ENCODE data around the gene XRCC2. TPM values are rescaled to one million over a fixed set of nuclear protein-coding genes. Genes with fewer than 3 reads are reported as not detected.

Gene XRCC2
- total RNA-seq, 2 donors from 2014 or later: 18.4 to 26.9 TPM

- Mint-ChIP-seq H3K4me3 (no peak overlapping the region), H3K27me3 (ENCODE audit: insufficient read depth) (no peaks in the 10 kb centered on the region), H3K4me1 (no peaks in the 10 kb centered on the region), H3K9me3 (no peaks in the 10 kb centered on the region), H3K27ac (no peak overlapping the region), H3K36me3 (ENCODE audit: low read depth) (no peaks in the 10 kb centered on the region)
- no peak for DNase-seq
- no peak overlapping the region for H3K9ac ChIP-seq (ENCODE audit: extremely low read depth, low read length, poor library complexity, severe bottlenecking)
- H3K4me1 ChIP-seq (ENCODE audit: control insufficient read depth, insufficient read depth, low read length): no peaks in the 10 kb centered on the region
- no peak overlapping the region for H3K4me3 ChIP-seq (ENCODE audit: low read length)
- TF ChIP-seq CTCF (conservative IDR thresholded peaks at IDR 0.05): no peak
- H3K36me3 ChIP-seq (ENCODE audit: control insufficient read depth, insufficient read depth, low read length): no peaks in the 10 kb centered on the region
- no peaks in the 10 kb centered on the region for H3K27me3 ChIP-seq (ENCODE audit: control insufficient read depth, insufficient read depth, low read length, poor library complexity, severe bottlenecking)
- 96 to 100% methylated on average over 1 to 2 of the region's 2 CpGs for WGBS, 2 experiments (ENCODE audit: insufficient coverage in 1 of 2, insufficient read length in 1 of 2)
- no peak overlapping the region for H3K27ac ChIP-seq (ENCODE audit: low read depth, low read length)
- no peaks in the 10 kb centered on the region for H3K9me3 ChIP-seq (ENCODE audit: control insufficient read depth, low read length)
Observed at GRCh38 chr7:152607007-152607406, 68.9 kb downstream of the XRCC2 start.

- Histone ChIP-seq H3K9me3 (ENCODE audit: control insufficient read depth, low read length) (no peaks in the 10 kb centered on the region), H3K27me3 (ENCODE audit: control insufficient read depth, insufficient read depth, low read length, poor library complexity, severe bottlenecking) (no peaks in the 10 kb centered on the region), H3K4me3 (ENCODE audit: low read length) (no peak overlapping the region), H3K4me1 (ENCODE audit: control insufficient read depth, insufficient read depth, low read length) (no peaks in the 10 kb centered on the region), H3K9ac (ENCODE audit: extremely low read depth, low read length, poor library complexity, severe bottlenecking) (no peak overlapping the region), H3K36me3 (ENCODE audit: control insufficient read depth, insufficient read depth, low read length) (no peaks in the 10 kb centered on the region), H3K27ac (ENCODE audit: low read depth, low read length) (no peak overlapping the region)
- Mint-ChIP-seq H3K27ac (no peak overlapping the region), H3K36me3 (ENCODE audit: low read depth) (no peaks in the 10 kb centered on the region), H3K4me3 (no peak overlapping the region), H3K27me3 (ENCODE audit: insufficient read depth) (no peaks in the 10 kb centered on the region), H3K9me3 (no peaks in the 10 kb centered on the region), H3K4me1 (no peaks in the 10 kb centered on the region)
- WGBS, 2 experiments (ENCODE audit: insufficient coverage in 1 of 2, insufficient read length in 1 of 2): 79 to 88% methylated on average over 5 to 6 of the region's 6 CpGs
- DNase-seq: no peak
- no peak for TF ChIP-seq CTCF (conservative IDR thresholded peaks at IDR 0.05)
Observed at GRCh38 chr7:152602962-152603361, 73.0 kb downstream of the XRCC2 start.

GRCh38 chr7:152601305-152601798, 74.6 kb downstream of the XRCC2 start:
- no peak for DNase-seq
- TF ChIP-seq CTCF (conservative IDR thresholded peaks at IDR 0.05): no peak
- no peak overlapping the region for H3K27ac Mint-ChIP-seq
- no peaks in the 10 kb centered on the region for H3K4me1 Mint-ChIP-seq
- Histone ChIP-seq H3K27me3 (ENCODE audit: control insufficient read depth, insufficient read depth, low read length, poor library complexity, severe bottlenecking) (no peaks in the 10 kb centered on the region), H3K9ac (ENCODE audit: extremely low read depth, low read length, poor library complexity, severe bottlenecking) (no peak overlapping the region), H3K27ac (ENCODE audit: low read depth, low read length) (no peak overlapping the region), H3K9me3 (ENCODE audit: control insufficient read depth, low read length) (no peaks in the 10 kb centered on the region), H3K4me3 (ENCODE audit: low read length) (no peak overlapping the region), H3K4me1 (ENCODE audit: control insufficient read depth, insufficient read depth, low read length) (no peaks in the 10 kb centered on the region), H3K36me3 (ENCODE audit: control insufficient read depth, insufficient read depth, low read length) (no peaks in the 10 kb centered on the region)
- WGBS, 2 experiments (ENCODE audit: insufficient coverage in 1 of 2, insufficient read length in 1 of 2): 91% methylated on average over 11 to 17 of the region's 17 CpGs
- no peaks in the 10 kb centered on the region for H3K9me3 Mint-ChIP-seq
- H3K4me3 Mint-ChIP-seq: no peak overlapping the region
- no peaks in the 10 kb centered on the region for H3K36me3 Mint-ChIP-seq (ENCODE audit: low read depth)
- H3K27me3 Mint-ChIP-seq (ENCODE audit: insufficient read depth): no peaks in the 10 kb centered on the region
